Sigmoid colon (tissue), 7 donors: Measurements from ENCODE around the gene TBC1D22A. TPM values are rescaled to one million over a fixed set of nuclear protein-coding genes. Genes with fewer than 3 reads are reported as not detected.

Source experiments
- DNase-seq: peaks from one replicate; pipeline ENCODE4 v3.0.0-alpha.2; 2019
- H3K27ac ChIP-seq, 4 donors: fragments of 200-600 bp; sonication (generic); one replicate each; pipeline ENCODE4 v1.5.1; 2016 to 2019; ENCODE audit warnings: mild to moderate bottlenecking in 1 of 4
- H3K27me3 ChIP-seq, 3 donors: fragments of 200-600 bp; sonication (generic); one replicate each; pipeline ENCODE4 v1.5.1; 2019; ENCODE audit warnings: mild to moderate bottlenecking in 1 of 3
- H3K36me3 ChIP-seq, 4 donors: fragments of 200-600 bp; sonication (generic); one replicate each; pipeline ENCODE4 v1.5.1; 2016 to 2019
- H3K4me1 ChIP-seq, 4 donors: fragments of 200-600 bp; sonication (generic); one replicate each; pipeline ENCODE4 v1.5.1; 2017 to 2019
- H3K4me3 ChIP-seq, 4 donors: fragments of 200-600 bp; sonication (generic); one replicate each; pipeline ENCODE4 v1.5.1; 2017 to 2019; ENCODE audit warnings: mild to moderate bottlenecking in 2 of 4, moderate library complexity in 1 of 4
- H3K9me3 ChIP-seq, 4 donors: fragments of 200-600 bp in 3 of 4; sonication (generic) in 3 of 4; one replicate each; pipeline versions ENCODE4 v1.5.1 to v1.6.1; 2013 to 2019
- CTCF ChIP-seq, 4 experiments: fragments of 450-650 bp in 3 of 4; fragments of 200-600 bp in 1 of 4; IDR thresholded peaks; one replicate each; pipeline ENCODE4 v1.5.1; 2016 to 2019; ENCODE audit warnings: antibody characterized with exemption in 4 of 4, mild to moderate bottlenecking in 3 of 4, moderate library complexity in 2 of 4
- EP300 ChIP-seq, 4 donors: sonication (generic); formaldehyde crosslinking; IDR thresholded peaks; one replicate each; pipeline ENCODE4 v1.6.1; 2017; ENCODE audit warnings: antibody characterized with exemption in 4 of 4
- POLR2A ChIP-seq, 2 donors: fragments of 450-650 bp; IDR thresholded peaks; one replicate each; pipeline ENCODE4 v1.6.1; 2016; ENCODE audit warnings: antibody characterized with exemption in 2 of 2, mild to moderate bottlenecking in 2 of 2, moderate library complexity in 2 of 2
- POLR2AphosphoS5 ChIP-seq, 4 donors: sonication (generic); formaldehyde crosslinking; IDR thresholded peaks; one replicate each; pipeline ENCODE4 v1.6.1; 2017; ENCODE audit warnings: antibody characterized with exemption in 4 of 4
- WGBS, 2 donors: extraction: QIAGEN DNeasy Blood & Tissue Kit; methylation state at CpG; one replicate each; pipeline ENCODE4 v1.1.7; 2013; 5-methylcytosine and 5-hydroxymethylcytosine counted together
- intact Hi-C: fragments of 100-400 bp; cut with DNase I; formaldehyde crosslinking; loops from one replicate; pipeline ENCODE4 v1.15.1; 2023
- polyA plus RNA-seq, 3 donors: library from polyadenylated mRNA; stranded (reverse); fragments of 200-250 nt; gene quantifications; one replicate each; pipeline ENCODE4 v1.2.3, GENCODE V29; 2013
- total RNA-seq, 4 donors: library from RNA; depleted of rRNA; stranded (reverse); fragments of >200 nt; gene quantifications; one replicate each; pipeline ENCODE4 v1.1.0, GENCODE V29; 2016
- donor health status: healthy with polysubstance abuse.
- donor health status: Bipolar disorder and iron deficiency.
- donor health status: healthy.

The TBC1D22A gene
- total and polyA plus RNA-seq, 7 donors = 13.6 to 34.6 (median 14.3) TPM

GRCh38 chr22:46841522-46841921, 79.1 kb downstream of the TBC1D22A start:
- H3K4me3 ChIP-seq = no peak overlapping the region
- DNase-seq = no peak
- no peaks in the 10 kb centered on the region for H3K9me3 ChIP-seq
- no peak for TF ChIP-seq EP300 (IDR thresholded peaks at IDR 0.05)
- no peak for TF ChIP-seq POLR2AphosphoS5 (IDR thresholded peaks at IDR 0.05)
- TF ChIP-seq CTCF (IDR thresholded peaks at IDR 0.05) = no peak
- no peak for TF ChIP-seq POLR2A (IDR thresholded peaks at IDR 0.05)
- intact Hi-C loops = loop anchor here (5.0 kb wide), 1 partner anchor 1651 kb away; no protein-coding TSS in a partner anchor
- no peak overlapping the region for H3K27ac ChIP-seq
- WGBS, 2 donors = 96 to 98% methylated on average over 3 of the region's 3 CpGs
- H3K4me1 ChIP-seq = peaks cover 0 to 25% (median 8%) of the 10 kb centered on the region in 4 donors
- no peaks in the 10 kb centered on the region for H3K27me3 ChIP-seq
- no peaks in the 10 kb centered on the region for H3K36me3 ChIP-seq

- H3K27me3 ChIP-seq = no peaks in the 10 kb centered on the region
- no peaks in the 10 kb centered on the region for H3K36me3 ChIP-seq
- H3K4me1 ChIP-seq = peaks cover 0 to 25% (median 8%) of the 10 kb centered on the region in 4 donors
- no peaks in the 10 kb centered on the region for H3K9me3 ChIP-seq
- DNase-seq = peak; percentile 76
- no peak overlapping the region for H3K4me3 ChIP-seq
- TF ChIP-seq POLR2AphosphoS5 (IDR thresholded peaks at IDR 0.05) = peak in 3 of 4 donors; percentile 61 to 82 (median 74)
- no peak for TF ChIP-seq EP300 (IDR thresholded peaks at IDR 0.05)
- H3K27ac ChIP-seq = no peak overlapping the region
- WGBS, 2 donors = 88 to 93% methylated on average over 11 of the region's 11 CpGs
- intact Hi-C loops = loop anchor here (5.0 kb wide), 1 partner anchor 1650 kb away; no protein-coding TSS in a partner anchor
Observed at GRCh38 chr22:46842606-46843005, 80.2 kb downstream of the TBC1D22A start.

- no peak for TF ChIP-seq CTCF (IDR thresholded peaks at IDR 0.05)
- TF ChIP-seq POLR2AphosphoS5 (IDR thresholded peaks at IDR 0.05) = no peak
- no peak for TF ChIP-seq POLR2A (IDR thresholded peaks at IDR 0.05)
- no peak for TF ChIP-seq EP300 (IDR thresholded peaks at IDR 0.05)
- no peak overlapping the region for H3K4me3 ChIP-seq
- peaks cover 0 to 25% (median 8%) of the 10 kb centered on the region in 4 donors for H3K4me1 ChIP-seq
- intact Hi-C loops = loop anchor here (5.0 kb wide), 1 partner anchor 1648 kb away; no protein-coding TSS in a partner anchor
- H3K36me3 ChIP-seq = no peaks in the 10 kb centered on the region
- H3K27me3 ChIP-seq = no peaks in the 10 kb centered on the region
- 81 to 82% methylated on average over 10 of the region's 10 CpGs for WGBS, 2 donors
- H3K27ac ChIP-seq = no peak overlapping the region
- DNase-seq = no peak
- no peaks in the 10 kb centered on the region for H3K9me3 ChIP-seq
Observed at GRCh38 chr22:46843821-46844255, 81.4 kb downstream of the TBC1D22A start.

- Histone ChIP-seq H3K9me3 (no peaks in the 10 kb centered on the region), H3K27ac (peak overlapping the region in 1 of 4 donors; percentile 21), H3K4me1 (peaks cover 0 to 25% (median 8%) of the 10 kb centered on the region in 4 donors), H3K27me3 (no peaks in the 10 kb centered on the region), H3K36me3 (no peaks in the 10 kb centered on the region), H3K4me3 (peak overlapping the region in 3 of 4 donors; percentile 20 to 41 (median 35))
- no peak for DNase-seq
- 92 to 95% methylated on average over 11 of the region's 11 CpGs for WGBS, 2 donors
- TF ChIP-seq EP300 (IDR thresholded peaks at IDR 0.05) = no peak
- TF ChIP-seq CTCF (IDR thresholded peaks at IDR 0.05) = no peak
- no peak for TF ChIP-seq POLR2A (IDR thresholded peaks at IDR 0.05)
- TF ChIP-seq POLR2AphosphoS5 (IDR thresholded peaks at IDR 0.05) = no peak
- intact Hi-C loops = loop anchor here (5.0 kb wide), 1 partner anchor 1648 kb away; no protein-coding TSS in a partner anchor
Observed at GRCh38 chr22:46844606-46845210, 82.3 kb downstream of the TBC1D22A start.

- DNase-seq = no peak
- 78 to 84% methylated on average over 17 of the region's 17 CpGs for whole genome bisulfite sequencing, 2 donors
- intact Hi-C loops = no loop called here
- TF ChIP-seq CTCF (IDR thresholded peaks at IDR 0.05) (peak; percentile 25 to 42 (median 34)), EP300 (IDR thresholded peaks at IDR 0.05) (no peak)
- Histone ChIP-seq H3K9me3 (no peaks in the 10 kb centered on the region), H3K4me1 (peaks cover 0 to 25% (median 8%) of the 10 kb centered on the region in 4 donors), H3K27me3 (no peaks in the 10 kb centered on the region), H3K27ac (peak overlapping the region in 1 of 4 donors; percentile 21), H3K36me3 (no peaks in the 10 kb centered on the region), H3K4me3 (peak overlapping the region in 3 of 4 donors; percentile 20 to 41 (median 35))
Observed at GRCh38 chr22:46845296-46846149, 83.1 kb downstream of the TBC1D22A start.
